ENCODE data around the gene RUNX3.

DNA sequence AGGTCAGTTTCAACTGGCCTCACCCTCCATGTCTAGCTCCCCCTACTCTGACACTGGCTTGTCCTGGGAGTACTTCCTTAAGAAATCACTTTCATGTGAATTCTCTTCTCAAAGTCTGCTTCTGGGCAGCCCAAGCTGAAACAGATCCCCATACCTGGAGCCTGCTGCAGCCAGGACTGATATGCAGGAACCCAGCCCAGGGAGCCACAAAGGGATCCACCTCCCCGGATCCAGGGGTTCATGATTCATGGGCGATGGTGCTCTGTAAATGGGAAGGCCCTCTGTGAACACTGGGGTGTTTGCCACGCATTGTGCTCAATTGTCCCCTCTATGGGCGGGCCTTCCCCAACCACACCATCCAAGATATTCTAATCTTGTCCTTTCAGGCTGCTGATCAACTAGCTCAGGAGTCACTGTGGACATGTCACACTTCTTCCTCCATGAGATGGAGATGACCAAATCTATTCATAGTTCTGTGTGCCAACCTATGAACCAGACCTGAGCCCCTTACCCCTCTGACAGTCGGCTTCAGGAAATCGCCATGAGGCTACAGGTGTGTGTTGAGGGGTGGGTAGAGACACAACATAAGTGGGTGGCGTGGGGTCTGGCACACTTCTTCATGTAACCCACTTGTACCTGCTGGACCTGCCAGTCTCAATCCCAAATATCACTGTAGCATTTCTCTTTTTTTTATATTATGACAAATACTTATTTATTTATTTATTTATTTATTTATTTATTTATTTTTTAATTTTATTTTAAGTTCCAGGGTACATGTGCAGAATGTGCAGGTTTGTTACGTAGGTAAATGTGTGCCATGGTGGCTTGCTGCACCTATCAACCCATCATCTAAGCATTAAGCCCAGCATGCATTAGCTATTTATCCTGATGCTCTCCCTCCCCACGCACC is 41.8 kb downstream of the RUNX3 start:
- TF ChIP-seq CTCF (IDR thresholded peaks at IDR 0.05): no peak
- no peak for TF ChIP-seq POLR2A (IDR thresholded peaks at IDR 0.05)

All from thyroid gland (tissue), 4 donors.